NCI-H1436 (cell line): Measurements from ENCODE around the gene CTRB2.
"Not testable (repeated sequence)": the region's sequence is repeated elsewhere in the genome, so short reads cannot be mapped to it uniquely, and the experiment has no call there.

Experiments used
- DNase-seq: peaks from one replicate; lab custom pipeline; 2025; lab: John Stamatoyannopoulos, UW

The CTRB2 gene

GRCh38 chr16:75226550-75227360 is 19.8 kb upstream of the CTRB2 start:
- DNase-seq: no peak

- no peak for DNase-seq
These were observed 18.9 kb upstream of the CTRB2 start for GRCh38 chr16:75225678-75226515.

GRCh38 chr16:75225092-75225491 is 18.1 kb upstream of the CTRB2 start:
- no peak for DNase-seq

GRCh38 chr16:75224306-75225082 is 17.5 kb upstream of the CTRB2 start:
- DNase-seq: no peak

- DNase-seq: not testable (repeated sequence)
These were observed 16.2 kb upstream of the CTRB2 start for GRCh38 chr16:75223129-75223528.

- DNase-seq: no peak
These were observed 15.4 kb upstream of the CTRB2 start for GRCh38 chr16:75222271-75222783.

- DNase-seq: no peak
These were observed 12.9 kb upstream of the CTRB2 start for GRCh38 chr16:75219838-75220237.

- DNase-seq: no peak
These were observed 12.1 kb upstream of the CTRB2 start for GRCh38 chr16:75219088-75219487.

- DNase-seq: no peak
These were observed 11.5 kb upstream of the CTRB2 start, which contains the start of gene CTRB1 for GRCh38 chr16:75218256-75219076. TSS of gene CTRB1 (plus strand) at chr16:75218988. CDS start at chr16:75219008, 20 bp downstream.

- DNase-seq: no peak
These were observed 10.5 kb upstream of the CTRB2 start for GRCh38 chr16:75217389-75217851.

GRCh38 chr16:75216576-75216975 is 9.6 kb upstream of the CTRB2 start:
- no peak for DNase-seq

GRCh38 chr16:75216127-75216526 is 9.2 kb upstream of the CTRB2 start:
- no peak for DNase-seq

- not testable (repeated sequence) for DNase-seq
These were observed 4.3 kb upstream of the CTRB2 start for GRCh38 chr16:75211286-75211685.

- DNase-seq: no peak
These were observed 3.0 kb upstream of the CTRB2 start for GRCh38 chr16:75209944-75210343.

- DNase-seq: not testable (repeated sequence)
These were observed 2.6 kb upstream of the CTRB2 start for GRCh38 chr16:75209514-75209913.

- DNase-seq: no peak
These were observed 2.0 kb upstream of the CTRB2 start for GRCh38 chr16:75208861-75209505.

GRCh38 chr16:75208242-75208825 is 1.4 kb upstream of the CTRB2 start:
- DNase-seq: no peak

GRCh38 chr16:75207831-75208230 is 870 bp upstream of the CTRB2 start:
- DNase-seq: no peak

GRCh38 chr16:75205961-75206748 is 806 bp downstream of the CTRB2 start:
- not testable (repeated sequence) for DNase-seq
